Head of caudate nucleus (tissue), 42 donors: ENCODE measurements around the gene ZBTB7C.
A peak's percentile ranks its signal among the peaks of the same experiment; 100 is the strongest.

Source experiments
- DNase-seq, 42 donors: peaks; one replicate each; pipeline versions ENCODE4 v3.0.0 to v3.0.0-alpha.2; 2020 to 2021; ENCODE audit warnings: mixed read lengths in 7 of 42
- intact Hi-C: fragments of 100-400 bp; cut with DNase I; formaldehyde crosslinking; loops from one replicate; pipeline ENCODE4 v1.15.0; 2022

ZBTB7C gene

GRCh38 chr18:48033790-48034650 is 375.2 kb downstream of the ZBTB7C start:
- DNase-seq: peak in 3 of 42 donors; percentile 27 to 32 (median 28)
- intact Hi-C loops: loop anchor here (5.0 kb wide), 1 partner anchor 413 kb away; no protein-coding TSS in a partner anchor

GRCh38 chr18:48032876-48033789 is 376.1 kb downstream of the ZBTB7C start:
- intact Hi-C loops: loop anchor here (5.0 kb wide), 1 partner anchor 414 kb away; no protein-coding TSS in a partner anchor
- peak in 4 of 42 donors; percentile 7 to 38 (median 14) for DNase-seq

DNA sequence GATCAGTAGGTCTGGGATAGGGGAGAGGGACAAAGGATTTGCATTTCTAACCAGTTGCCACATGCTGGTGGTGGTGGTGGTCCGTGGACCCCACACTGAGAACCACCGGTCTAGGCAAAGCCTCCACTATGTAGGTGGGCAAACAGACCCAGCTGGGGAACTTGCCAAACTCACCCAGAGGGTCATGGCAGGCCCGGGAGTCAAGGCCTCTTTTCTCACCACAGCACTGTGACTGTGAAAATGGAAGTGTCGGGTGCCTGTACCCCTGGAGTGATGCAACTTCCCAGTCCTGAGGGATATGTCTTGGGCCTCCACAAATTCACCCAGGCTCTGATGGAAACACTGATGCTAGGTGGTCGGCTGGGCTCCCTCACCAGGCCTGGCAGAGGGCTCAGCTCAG is 377.5 kb downstream of the ZBTB7C start:
- intact Hi-C loops: loop anchor here (5.0 kb wide), 1 partner anchor 416 kb away; no protein-coding TSS in a partner anchor

DNA sequence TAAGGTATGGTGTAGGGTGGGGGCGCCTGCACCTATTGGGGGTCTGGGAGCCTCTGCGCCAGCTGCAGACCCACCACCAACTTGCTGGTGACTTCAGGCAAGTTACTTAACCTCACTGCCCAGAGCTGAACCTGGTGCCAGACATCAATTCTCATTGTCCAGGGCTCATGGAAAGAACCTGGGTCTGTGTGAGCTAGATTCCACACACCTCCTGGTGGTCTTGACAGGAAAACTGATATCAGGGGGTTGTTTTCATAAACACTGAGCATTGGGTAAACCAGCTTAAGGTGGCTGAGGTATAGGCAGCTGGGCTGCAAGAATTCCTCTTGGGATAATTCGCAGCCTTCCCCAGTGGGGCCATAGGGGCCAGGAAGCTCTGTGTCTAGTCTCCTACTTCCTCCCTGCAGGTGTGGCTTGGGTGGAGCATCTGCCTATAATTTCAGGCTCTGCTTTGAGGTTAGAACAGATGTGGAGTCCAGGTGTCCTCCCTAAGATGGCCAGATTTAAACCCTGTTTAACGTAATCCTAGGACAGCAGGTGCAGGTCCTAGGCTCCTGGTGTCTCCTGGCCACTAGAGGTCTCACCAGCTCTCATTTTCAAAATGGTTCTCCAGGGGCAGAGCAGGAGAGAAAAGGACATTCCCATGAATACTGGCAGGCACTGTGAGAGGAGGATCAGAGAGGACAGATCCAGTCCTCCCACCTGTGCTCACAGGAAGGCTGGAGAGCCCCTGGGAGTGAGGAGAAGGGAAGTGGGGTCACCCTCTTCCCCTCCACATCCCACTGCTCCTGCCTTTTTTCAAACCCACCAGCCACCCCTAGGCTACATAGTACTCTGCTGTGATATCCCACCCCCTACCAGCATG is 378.3 kb downstream of the ZBTB7C start:
- DNase-seq: peak in 36 of 42 donors; percentile 23 to 79 (median 57)
- intact Hi-C loops: loop anchor here (5.0 kb wide), 1 partner anchor 416 kb away; no protein-coding TSS in a partner anchor

More for the DNA sequence above, 377.5 kb downstream of the ZBTB7C start:
- DNase-seq: peak in 3 of 42 donors; percentile 28 to 36 (median 31)

DNA sequence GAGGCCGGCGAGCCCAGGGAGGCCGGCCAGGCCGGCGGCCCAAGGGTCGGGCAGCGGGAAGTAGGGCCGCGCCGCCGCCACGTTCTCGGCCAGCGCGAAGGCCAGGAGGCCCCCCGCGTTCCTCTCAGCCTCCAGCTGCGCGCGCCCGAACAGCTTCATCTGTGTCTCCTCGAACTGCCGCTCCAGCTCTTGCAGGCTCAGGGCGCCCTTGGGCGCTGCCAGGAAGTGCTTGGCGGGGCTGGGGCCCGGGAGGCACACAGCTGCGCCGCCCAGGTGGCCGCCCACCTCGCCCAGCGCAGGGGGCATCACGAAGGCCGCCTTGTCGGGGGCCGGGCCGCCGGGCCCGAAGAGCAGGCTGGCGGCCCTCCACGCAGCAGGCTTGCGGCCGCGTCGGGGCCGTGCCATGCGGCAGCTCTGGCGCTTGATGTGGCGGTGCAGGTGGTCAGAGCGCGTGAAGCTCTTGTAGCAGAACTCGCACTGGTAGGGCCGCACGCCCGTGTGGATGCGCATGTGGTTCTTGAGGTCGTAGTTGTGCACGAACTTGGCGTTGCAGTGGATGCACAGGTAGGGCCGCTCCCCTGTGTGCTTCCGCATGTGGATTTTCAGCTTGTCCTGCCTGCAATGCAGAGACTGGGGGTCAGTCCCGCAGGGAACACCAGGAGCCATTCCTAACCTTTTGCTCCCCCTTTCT is 379.7 kb downstream of the ZBTB7C start:
- peak in 1 of 42 donors; percentile 40 for DNase-seq
- intact Hi-C loops: no loop called here

- peak in 1 of 42 donors; percentile 40 for DNase-seq
- intact Hi-C loops: no loop called here
Observed at GRCh38 chr18:48028696-48029095, 380.5 kb downstream of the ZBTB7C start.

DNA sequence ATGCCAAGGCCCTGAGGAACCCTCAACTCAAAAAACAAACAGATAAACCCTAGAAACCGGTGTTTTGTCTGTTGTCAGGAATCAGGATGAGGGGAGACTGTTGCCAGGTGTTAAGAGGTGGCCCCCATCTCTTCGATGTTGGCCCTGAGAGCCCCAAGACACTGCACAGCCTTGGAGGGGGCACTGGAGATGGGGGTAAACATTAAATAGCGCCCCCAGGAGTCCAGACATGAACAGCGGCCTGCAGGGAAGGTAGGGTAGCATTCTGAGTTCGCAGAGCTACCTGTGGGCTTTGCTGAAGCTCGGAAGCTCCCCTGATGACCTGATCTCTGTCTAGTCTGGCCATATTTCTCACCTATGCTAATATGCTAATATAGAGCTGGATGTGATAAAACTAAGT is 381.1 kb downstream of the ZBTB7C start:
- intact Hi-C loops: no loop called here
- peak in 1 of 42 donors; percentile 10 for DNase-seq

GRCh38 chr18:48027401-48027963 is 381.7 kb downstream of the ZBTB7C start:
- DNase-seq: peak in 9 of 42 donors; percentile 18 to 57 (median 49)
- intact Hi-C loops: no loop called here

- peak in 1 of 42 donors; percentile 37 for DNase-seq
- intact Hi-C loops: no loop called here
Observed at GRCh38 chr18:48026216-48026615, 383.0 kb downstream of the ZBTB7C start.

- DNase-seq: peak in 2 of 42 donors; percentile 17 to 33
Observed at GRCh38 chr18:48024881-48025660, 384.1 kb downstream of the ZBTB7C start.

GRCh38 chr18:48024009-48024512 is 385.1 kb downstream of the ZBTB7C start:
- DNase-seq: peak in 1 of 42 donors; percentile 25
- intact Hi-C loops: loop anchor here (5.0 kb wide), 2 partner anchors 92 to 247 kb away; partner anchors contain the start of gene SMAD2

More at GRCh38 chr18:48024881-48025660, 384.1 kb downstream of the ZBTB7C start:
- intact Hi-C loops: loop anchor here (5.0 kb wide), 2 partner anchors 93 to 248 kb away; partner anchors contain the start of gene SMAD2

GRCh38 chr18:48023334-48024008 is 385.7 kb downstream of the ZBTB7C start:
- peak in 38 of 42 donors; percentile 19 to 78 (median 48) for DNase-seq
- intact Hi-C loops: loop anchor here (5.0 kb wide), 2 partner anchors 91 to 246 kb away; partner anchors contain the start of gene SMAD2

- intact Hi-C loops: loop anchor here (5.0 kb wide), 2 partner anchors 90 to 245 kb away; partner anchors contain the start of gene SMAD2
- peak in 15 of 42 donors; percentile 15 to 77 (median 40) for DNase-seq
Observed at GRCh38 chr18:48022531-48023329, 386.5 kb downstream of the ZBTB7C start.

GRCh38 chr18:48022021-48022420 is 387.2 kb downstream of the ZBTB7C start:
- peak in 1 of 42 donors; percentile 26 for DNase-seq
- intact Hi-C loops: loop anchor here (5.0 kb wide), 2 partner anchors 90 to 245 kb away; partner anchors contain the start of gene SMAD2
